IMR-90 (cell line): Measurements from ENCODE around the gene ZNF575.

Source experiments
- BHLHE40 ChIP-seq: fragments of 150-350 bp; IDR thresholded peaks from 2 replicates; pipeline ENCODE4 v1.6.1; 2016; ENCODE audit warnings: mild to moderate bottlenecking, low read depth, low read length
- MAFK ChIP-seq: IDR thresholded peaks from 2 replicates; pipeline ENCODE4 v1.6.1; 2012; ENCODE audit warnings: low read depth, low read length, improper control_type of control experiment
- POLR2A ChIP-seq: IDR thresholded peaks from 2 replicates; pipeline ENCODE4 v1.6.1; 2012; ENCODE audit warnings: mild to moderate bottlenecking, low read depth, low read length
- RCOR1 ChIP-seq: IDR thresholded peaks from 2 replicates; pipeline ENCODE4 v1.6.1; 2012; ENCODE audit warnings: mild to moderate bottlenecking, low read length, improper control_type of control experiment; ENCODE audit not compliant: insufficient replicate concordance
- TF ChIP-seq, protein P1 (sequence below): conservative IDR thresholded peaks from 2 replicates; pipeline ENCODE4 v1.5.1; 2012; ENCODE audit warnings: mild to moderate bottlenecking, low read depth, low read length, improper control_type of control experiment
- TF ChIP-seq, protein P2 (sequence below): fragments of 150-350 bp; IDR thresholded peaks from 2 replicates; pipeline ENCODE4 v1.6.1; 2016; ENCODE audit warnings: low read depth, mild to moderate bottlenecking, low read length, moderate library complexity, borderline replicate concordance

- TF ChIP-seq POLR2A (no peak), BHLHE40 (no peak), MAFK (no peak), RCOR1 (no peak)
- TF ChIP-seq, protein P1, sequence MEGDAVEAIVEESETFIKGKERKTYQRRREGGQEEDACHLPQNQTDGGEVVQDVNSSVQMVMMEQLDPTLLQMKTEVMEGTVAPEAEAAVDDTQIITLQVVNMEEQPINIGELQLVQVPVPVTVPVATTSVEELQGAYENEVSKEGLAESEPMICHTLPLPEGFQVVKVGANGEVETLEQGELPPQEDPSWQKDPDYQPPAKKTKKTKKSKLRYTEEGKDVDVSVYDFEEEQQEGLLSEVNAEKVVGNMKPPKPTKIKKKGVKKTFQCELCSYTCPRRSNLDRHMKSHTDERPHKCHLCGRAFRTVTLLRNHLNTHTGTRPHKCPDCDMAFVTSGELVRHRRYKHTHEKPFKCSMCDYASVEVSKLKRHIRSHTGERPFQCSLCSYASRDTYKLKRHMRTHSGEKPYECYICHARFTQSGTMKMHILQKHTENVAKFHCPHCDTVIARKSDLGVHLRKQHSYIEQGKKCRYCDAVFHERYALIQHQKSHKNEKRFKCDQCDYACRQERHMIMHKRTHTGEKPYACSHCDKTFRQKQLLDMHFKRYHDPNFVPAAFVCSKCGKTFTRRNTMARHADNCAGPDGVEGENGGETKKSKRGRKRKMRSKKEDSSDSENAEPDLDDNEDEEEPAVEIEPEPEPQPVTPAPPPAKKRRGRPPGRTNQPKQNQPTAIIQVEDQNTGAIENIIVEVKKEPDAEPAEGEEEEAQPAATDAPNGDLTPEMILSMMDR = no peak
- TF ChIP-seq, protein P2, sequence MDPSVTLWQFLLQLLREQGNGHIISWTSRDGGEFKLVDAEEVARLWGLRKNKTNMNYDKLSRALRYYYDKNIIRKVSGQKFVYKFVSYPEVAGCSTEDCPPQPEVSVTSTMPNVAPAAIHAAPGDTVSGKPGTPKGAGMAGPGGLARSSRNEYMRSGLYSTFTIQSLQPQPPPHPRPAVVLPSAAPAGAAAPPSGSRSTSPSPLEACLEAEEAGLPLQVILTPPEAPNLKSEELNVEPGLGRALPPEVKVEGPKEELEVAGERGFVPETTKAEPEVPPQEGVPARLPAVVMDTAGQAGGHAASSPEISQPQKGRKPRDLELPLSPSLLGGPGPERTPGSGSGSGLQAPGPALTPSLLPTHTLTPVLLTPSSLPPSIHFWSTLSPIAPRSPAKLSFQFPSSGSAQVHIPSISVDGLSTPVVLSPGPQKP = no peak
Observed at GRCh38 chr19:43561139-43561970, 28.4 kb downstream of the ZNF575 start.
